ENCODE data around the gene ADAMTS2.

ADAMTS2 gene

DNA sequence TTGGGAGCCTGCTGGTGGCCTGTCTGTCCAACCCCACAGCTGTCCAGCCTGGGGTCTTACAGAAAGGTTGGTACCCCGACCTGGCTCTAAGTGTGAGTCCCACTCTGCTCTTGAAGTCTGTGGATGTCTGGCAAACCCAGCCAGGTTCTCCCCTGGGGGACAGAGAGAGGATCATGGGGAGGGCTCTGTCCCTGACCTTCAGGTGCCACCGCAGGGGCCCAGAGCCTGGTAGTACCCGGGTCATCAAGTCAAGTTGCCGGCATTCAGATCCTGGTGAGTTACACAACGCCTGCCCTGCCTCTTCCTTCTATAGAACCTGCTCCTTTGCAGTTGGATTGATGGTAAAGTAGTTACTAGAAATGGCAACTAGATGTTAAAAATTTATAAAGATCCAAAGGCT lies 66.7 kb downstream of the ADAMTS2 start:
- DNase-seq (ENCODE audit: low read depth) = no peak

DNA sequence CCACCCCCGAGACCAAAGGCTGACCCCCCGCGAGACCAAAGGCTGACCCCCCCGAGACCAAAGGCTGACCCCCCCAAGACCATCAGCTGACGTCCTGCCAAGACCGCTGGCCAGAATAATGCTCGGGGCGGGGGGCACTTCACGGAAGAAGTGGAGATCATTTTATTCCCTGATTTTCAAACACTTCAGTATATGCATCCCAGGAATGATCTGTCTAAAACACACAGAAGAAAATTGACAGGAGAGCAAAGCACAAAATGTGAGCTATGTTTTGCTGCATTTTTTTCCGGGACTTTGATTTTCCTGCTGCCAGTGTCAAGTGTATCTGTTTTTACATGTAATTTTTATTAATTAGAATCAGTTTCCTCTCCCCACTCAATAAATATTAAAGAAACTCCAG lies 67.1 kb downstream of the ADAMTS2 start:
- no peak for DNase-seq (ENCODE audit: low read depth)

DNA sequence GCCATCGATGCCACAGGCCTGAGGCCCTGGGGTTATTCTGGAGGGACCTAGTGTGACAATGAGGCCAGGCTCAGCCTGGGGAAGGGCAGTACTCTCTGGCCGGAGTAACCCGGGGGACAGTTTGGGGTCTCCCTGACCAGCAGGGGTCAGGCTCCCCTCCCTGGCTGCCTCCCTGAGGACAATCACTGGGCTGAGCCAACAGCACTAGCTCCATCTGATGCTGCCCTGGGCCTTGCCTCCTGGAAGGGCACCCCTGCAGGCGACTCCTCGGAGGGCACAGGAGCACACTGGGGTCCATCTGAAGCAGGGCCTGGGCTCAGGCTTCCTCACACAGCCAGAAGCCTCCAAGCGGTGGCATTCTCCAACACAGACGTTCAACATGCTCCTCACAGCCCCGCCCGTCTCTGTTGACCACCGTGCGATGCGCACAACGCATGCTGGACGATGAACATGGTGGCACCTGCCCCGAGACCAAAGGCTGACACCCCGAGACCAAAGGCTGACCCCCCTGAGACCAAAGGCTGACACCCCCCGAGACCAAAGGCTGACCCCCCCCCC lies 68.3 kb downstream of the ADAMTS2 start:
- DNase-seq (ENCODE audit: low read depth) = no peak

DNA sequence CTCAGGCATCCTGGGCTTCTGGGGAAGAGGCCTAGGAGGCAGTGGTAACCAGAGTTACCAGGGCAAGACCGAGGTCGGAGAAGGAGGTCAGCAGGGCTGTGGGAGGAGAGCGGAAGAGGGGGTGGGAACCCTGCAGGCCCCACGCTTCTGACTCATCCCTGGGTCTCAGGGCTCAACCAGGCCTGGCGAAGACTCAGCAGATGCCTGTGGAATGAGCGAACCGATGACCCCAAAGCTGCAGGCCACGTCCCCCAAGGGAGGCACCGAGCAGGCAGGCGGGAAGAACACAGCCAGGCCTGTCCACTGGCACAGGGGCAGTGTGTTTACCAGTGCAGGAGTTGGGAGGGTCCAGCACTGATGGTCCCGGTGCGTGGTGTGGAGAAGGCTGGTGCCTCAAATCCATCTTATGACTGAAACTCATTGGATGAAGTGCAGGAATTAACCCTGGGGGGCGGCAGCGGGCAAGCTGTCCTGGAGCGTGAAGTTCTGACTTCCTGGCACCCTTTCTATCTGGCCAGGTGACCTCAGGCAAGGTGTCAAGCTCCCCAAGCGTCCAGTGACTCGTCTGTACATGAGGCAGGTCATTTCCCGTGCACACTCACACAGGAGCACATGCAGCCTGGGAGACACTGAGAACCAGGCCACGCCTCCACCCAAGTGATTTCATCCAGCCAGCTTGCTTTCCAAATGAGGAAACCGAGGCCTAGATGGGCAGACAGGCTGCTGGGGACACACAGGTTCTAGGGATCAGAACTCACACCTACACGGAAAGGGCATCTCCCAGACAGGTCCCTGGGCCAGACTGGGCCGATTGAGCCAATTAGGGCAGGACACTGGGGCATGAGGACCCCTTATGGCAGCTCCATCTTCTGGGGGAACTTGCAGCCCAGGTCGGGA lies 69.1 kb downstream of the ADAMTS2 start:
- no peak for DNase-seq (ENCODE audit: low read depth)

DNA sequence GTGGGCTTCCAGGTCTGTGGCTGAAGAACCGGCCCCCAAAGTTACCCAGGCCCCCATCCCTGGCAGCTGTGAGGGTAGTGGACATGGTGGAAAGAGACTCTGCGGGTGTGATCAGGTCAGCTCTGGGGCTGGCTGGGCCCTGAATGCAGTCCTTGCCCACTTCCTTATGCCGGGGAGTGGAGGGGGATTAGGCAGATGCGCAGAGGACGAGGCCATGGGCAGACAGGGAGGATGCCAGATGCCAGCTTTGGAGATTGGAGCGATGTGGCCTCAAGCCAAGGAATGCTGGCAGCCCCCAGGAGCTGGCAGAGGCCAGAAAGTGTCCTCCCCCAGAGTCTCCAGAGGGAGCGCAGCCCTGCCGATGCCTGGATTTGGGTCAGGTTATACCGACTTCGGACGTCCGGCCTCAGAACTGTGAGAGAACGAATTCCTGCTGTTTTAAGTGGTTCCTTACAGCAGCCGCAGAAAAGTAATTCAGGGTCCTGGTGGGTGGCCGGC lies 69.8 kb downstream of the ADAMTS2 start:
- no peak for DNase-seq (ENCODE audit: low read depth)

DNA sequence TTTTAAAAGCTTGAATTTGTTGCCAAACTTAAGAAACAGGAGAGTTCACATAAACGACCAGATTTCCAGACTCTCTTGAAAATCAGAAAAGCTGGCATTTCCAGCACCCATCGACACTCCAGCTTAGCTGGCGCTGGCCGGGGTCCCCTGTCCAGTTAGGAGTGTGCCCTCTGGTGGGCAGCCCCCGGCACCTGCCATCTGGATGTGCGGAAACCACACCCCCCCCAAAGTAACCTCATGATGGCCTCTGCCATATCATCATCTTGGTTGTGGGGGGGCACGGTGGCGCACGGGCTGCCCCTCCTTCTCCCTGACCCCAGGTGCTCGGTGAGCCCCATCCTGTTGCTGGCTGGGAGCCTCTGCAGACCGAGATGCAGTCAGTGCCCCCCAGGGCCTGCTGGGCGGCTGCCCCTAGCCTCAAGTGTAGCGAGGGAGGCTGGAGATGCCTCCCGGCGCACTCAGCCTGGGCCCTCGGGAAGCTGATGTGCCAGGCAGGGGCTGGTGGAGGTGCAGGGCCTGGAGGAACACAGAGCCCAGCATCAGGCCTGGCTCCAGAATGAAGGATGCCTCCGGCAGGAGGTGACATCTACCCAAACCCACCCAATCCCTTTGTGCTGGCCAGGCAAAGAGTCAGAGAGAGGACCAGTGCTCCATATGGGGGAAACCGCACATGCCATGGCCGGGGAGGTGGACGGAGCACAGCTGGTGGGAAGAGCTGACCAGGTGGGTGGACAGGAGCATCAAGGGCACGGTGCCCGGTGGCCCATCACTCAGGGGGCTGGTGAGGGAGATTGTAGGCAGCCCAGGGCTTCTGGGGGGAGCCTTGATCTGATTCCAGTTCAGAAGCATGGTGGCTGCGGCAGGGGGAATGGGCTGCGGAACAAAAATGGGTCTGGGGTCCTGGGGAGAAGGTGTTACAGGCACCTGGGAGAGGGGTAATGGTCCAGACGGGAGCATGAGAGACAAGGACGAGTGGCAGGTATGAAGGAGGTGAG lies 70.6 kb downstream of the ADAMTS2 start:
- no peak for DNase-seq (ENCODE audit: low read depth)

DNA sequence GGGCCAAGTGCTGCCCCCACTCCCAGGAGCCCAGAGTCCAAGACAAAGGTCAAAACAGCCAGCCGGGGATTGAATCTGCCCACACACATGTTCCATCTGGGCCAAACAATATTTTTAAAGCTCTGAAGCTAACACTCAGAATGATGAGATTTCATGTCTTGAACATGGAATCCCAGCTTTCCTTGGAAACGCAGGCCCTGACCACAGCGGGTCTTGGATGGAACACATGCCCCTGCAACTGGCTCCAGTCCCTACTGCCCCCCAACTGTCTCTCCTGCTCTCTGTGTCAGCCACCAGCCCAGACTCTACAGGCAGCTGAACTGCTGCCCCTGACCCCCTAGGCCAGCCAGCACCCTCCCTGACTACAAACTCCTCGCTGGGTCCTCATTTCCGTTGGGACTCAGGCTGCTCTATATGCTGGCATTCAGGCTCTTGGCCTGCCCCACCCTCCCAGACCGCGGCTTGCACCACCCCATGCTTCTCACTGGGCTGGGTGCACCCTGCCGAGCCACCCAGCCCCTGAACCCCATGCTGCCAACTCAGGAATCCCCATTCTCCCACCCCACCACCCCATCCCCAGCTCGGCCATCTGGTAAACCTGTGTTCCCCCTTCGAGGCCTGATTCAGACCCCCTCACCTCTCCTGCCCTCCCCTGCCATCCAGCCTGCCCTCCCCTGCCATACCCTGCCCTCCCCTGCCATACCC lies 71.7 kb downstream of the ADAMTS2 start:
- DNase-seq (ENCODE audit: low read depth) = no peak

DNA sequence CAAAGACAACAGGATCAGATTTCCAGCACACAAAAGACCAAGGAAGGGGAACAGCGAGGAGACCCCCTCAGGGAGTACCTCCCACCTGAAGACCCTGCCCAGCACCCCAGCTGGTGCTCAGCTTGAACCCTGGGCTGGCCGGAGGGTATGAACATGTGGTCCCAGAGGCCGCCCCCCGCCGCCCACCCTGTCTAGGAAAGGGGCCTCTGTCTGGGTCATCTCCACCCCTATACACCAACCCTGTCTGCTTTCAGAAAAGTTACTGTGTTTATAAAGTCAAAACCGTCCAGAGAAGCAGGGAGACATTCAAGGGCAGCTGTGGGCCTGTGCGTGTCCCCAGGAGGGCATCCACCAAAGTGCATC lies 72.2 kb downstream of the ADAMTS2 start:
- no peak for DNase-seq (ENCODE audit: low read depth)

DNA sequence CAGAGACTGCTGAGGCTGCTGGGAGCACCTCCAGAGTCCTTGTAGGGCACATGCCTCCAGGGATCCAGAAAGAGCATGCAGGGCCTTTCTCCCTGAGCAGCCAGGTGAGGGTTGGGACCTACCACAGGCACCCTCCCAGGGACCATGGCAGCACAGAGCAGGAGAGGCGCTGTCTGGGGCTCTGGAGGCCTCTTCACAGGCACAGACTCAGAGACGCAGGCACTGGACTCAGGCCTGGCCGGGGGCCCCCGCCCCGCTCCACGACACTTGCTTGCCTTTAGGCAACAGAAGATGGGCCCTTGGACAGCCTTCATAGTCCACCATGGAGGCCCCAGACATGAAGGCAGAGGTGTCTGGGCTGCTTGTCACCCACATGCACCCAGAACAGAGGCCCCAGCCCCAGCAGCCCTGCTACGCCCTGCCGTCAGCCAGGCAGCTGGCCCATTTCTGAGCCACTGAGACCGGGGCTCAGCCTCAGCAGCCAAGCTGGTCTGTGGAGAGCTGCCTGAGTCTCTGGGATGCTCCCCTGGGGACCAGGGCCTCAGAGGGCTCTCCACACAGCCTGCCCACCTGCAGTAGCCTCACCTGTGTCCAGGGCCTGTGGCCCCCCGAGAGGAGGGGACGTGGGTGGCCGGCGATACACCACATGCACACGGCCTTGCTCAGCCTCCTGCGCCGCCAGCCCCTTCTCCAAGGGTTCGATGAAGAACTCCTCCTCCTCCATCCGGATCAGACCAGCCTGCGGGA lies 72.8 kb downstream of the ADAMTS2 start:
- DNase-seq (ENCODE audit: low read depth) = no peak

DNA sequence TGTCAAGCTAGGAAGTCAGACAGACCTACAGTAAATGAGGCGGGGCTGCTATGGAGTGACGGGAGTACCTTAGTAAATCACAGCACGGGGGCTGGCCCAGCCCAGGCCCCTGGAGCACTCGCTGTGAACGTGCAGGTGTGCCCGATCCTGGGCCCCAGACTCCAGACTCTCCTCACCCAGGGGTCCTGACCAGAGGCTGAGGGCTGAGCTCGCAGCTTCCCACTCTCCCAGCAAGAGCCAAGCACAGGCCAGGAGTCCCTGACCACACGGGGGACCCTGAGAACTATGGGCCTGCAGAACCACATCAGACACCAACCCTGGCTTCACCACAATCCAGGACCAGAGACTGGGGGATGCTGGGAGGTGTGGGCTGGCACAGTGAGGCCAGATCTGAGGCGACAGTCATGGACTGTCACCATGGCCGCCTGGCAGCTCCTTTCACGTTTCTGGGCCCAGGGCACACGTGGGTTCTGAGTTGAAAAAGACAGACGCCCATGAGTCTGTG lies 73.4 kb downstream of the ADAMTS2 start:
- DNase-seq (ENCODE audit: low read depth) = no peak

DNA sequence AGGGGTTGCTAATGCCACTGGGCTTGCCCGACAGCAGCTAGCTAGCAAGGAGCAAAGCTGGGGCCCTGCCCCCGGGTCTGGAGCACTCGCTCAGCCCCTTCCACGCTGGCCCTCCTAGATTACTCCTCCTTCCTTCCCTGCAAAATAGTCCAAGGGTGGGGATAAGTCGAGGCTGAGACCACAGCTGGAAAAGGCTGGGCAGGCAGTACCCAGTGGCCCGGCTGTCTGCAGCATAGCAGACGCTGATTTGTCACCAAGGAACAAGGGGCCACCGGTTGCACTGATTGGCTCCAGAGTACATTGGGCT lies 73.9 kb downstream of the ADAMTS2 start:
- no peak for DNase-seq (ENCODE audit: low read depth)

DNA sequence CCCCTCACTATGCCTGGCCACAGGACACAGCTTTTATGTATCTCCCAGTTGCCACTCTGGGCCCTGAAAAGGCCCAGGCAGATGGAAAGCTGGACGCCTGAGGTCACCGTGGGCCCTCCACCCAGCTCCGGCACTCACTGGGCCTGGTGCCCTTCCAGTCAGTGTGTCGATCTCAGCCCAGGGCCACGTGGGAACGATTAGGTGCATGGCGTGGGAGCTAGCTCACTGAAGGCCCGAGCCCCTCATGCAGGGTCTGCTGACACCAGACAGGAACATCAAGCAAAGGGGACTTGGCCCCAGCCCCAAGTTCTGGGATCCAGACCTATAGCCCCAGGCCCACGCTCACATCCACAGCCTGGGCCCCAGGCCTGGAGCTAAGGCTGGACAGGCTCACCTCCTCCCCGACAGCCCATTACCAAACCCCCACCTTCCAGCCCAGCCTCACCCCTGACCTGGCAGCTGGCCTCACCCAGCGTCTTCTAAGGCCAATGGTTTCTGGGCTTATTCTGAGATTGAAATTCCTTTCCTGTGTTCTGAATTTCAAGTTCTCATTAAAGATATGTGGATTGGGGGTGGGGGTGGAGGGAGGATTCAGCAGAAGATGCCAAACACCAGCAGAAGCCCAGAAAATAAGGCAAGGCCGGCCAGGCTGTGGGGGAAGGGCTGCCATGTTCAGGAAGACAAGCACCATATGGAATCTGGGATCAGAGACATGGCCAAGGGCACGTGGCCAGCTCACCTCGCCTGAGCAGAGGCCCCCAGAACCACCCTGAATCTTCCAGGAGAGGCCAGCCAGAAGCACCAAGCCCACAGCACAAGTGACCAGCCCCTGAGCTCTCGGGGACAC lies 74.5 kb downstream of the ADAMTS2 start:
- no peak for DNase-seq (ENCODE audit: low read depth)

DNA sequence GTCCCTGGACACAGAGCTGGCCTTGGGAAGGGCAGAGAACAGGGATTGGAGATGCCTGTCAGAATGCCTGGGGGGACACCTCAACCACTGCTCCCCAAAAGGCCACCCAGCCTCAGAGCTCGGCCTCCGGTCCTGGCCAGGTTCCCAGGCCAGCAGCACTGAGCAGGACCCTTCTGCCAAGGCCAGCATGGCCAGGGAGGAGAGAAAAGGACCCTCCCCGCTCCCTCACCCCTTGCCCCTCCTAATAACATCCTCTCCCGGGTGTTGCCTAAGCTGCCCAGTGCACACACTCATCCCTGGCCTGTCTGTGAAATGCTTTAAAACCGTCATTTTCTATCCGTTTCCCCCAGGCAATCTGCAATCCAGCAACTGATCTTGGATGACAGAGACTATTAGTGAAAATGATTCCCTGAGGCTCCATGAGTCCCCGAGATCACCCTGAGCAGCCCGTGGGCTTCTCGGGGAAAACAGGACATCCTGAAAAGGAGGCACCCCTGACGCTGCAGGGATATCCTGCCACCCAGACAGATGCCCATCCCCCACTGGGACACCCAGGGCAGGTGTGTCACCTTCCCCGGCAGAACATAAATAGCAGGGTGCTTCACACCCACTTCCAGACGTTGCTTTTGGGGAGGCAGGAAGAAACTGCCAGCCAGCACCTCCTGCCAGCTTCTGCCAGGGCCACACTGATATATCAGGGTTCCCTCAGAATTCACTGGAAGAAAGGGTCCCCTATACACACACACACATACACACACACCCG lies 75.3 kb downstream of the ADAMTS2 start:
- no peak for DNase-seq (ENCODE audit: low read depth)

DNA sequence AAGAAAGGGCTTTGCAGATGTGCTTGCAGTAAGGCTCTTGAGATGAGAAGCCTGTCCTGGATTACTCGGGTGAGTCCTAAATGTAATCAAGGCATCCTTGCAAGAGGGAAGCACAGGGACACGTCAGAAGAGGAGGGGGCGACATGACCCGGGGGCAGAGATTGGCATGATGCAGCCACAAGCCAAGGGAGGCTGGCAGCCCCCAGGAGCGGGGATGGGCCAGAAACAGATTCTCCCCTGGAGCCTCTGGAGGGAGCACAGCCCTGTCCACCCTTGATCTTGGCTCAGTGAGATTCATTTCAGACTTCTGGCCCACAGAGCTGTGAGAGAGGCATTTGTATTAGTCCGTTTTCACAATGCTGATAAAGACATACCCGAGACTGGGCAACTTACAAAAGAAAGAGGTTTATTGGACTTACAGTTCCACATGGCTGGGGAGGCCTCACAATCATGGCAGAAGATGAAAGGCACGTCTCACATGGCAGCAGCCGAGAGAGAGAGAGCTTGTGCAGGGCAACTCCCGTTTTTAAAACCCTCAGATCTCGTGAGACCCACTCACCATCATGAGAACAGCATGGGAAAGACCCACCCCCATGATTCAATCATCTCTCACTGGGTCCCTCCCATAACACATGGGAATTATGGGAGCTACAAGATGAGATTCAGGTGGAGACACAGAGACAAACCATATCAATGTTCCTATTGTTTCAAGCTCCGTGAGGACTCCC lies 76.1 kb downstream of the ADAMTS2 start:
- DNase-seq (ENCODE audit: low read depth) = no peak

DNA sequence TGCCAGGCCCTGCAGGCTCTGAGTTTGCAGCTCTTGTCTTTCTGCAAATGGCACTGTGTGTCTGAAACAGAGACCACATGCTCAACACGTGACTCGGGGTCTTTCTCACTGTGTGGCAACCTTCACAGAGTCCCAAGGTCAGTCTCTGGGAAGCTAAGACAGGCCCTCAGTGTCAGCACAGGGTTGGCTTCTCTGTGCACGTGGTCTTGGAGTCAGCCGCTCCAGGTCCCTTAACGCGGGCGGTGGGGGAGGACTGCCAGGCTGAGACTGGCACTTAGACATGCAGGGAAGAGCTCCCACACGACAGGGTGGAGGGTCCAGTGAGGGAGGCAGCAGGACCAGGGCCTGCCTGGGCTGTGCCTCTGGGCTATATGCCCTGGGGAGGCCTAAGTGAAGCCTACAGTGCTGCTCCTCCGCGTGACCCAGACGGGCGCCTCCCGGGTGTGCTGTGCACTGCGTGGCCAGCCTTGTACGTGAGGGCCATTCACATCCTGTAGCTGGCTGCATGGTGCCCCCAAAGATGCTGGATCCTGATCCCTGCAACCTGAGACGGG lies 76.8 kb downstream of the ADAMTS2 start:
- no peak for DNase-seq (ENCODE audit: low read depth)

DNA sequence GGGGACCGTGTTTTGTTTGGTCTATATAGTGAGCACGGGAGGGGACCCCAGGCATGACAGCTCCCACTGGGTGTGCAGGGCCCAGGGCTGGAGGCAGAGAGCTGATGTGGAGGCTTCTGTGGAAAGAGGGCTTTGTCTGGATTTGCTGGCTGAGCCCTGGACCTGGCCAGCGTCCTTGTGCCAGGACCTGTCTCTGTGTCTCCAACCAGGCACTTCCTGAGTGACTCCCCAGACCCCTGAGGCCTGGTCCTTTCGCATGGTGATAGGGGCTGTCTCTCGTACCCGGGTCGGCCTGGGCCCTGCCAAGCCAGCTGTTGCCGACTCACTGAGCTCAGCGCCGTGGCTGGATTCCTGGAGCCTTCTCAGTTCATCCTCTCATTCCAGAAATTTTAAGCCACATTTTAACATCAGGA lies 77.6 kb downstream of the ADAMTS2 start:
- DNase-seq (ENCODE audit: low read depth) = no peak

DNA sequence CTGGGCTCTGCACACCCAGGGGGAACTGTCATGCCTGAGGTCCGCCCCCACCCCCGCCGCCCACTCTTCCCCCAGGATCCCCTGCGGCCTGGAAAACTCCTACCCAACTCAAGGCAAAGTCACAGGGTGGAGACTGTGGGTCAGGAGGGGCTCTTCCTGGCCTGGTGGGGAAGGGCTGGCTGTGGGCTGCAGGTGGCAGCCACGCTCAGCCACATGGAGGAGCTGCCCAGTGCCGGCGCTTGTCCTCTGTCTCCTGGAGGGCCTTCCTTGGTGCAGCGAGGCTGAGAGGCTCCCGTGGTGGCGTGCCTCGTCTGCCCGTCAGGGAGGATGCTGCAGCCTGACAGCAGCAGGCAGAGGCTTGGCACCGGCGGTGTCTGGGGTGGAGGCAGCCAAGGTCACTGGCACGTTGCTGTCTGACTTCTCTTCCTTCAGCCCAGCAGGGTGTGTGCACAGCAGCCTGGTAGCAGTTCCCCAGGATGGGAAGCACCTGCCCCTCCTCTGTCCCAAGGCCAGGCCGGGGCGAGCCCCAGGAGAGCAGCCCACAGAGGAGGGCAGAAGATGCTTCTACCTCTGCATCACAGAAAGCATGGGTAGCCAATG lies 78.1 kb downstream of the ADAMTS2 start:
- no peak for DNase-seq (ENCODE audit: low read depth)

Measured in T-helper 22 cell (primary cell).